NCI-H2029 (cell line): ENCODE measurements around the gene TMPRSS2.

Experiments used
- DNase-seq: peaks from one replicate; lab custom pipeline; 2025; lab: John Stamatoyannopoulos, UW

Gene TMPRSS2

DNA sequence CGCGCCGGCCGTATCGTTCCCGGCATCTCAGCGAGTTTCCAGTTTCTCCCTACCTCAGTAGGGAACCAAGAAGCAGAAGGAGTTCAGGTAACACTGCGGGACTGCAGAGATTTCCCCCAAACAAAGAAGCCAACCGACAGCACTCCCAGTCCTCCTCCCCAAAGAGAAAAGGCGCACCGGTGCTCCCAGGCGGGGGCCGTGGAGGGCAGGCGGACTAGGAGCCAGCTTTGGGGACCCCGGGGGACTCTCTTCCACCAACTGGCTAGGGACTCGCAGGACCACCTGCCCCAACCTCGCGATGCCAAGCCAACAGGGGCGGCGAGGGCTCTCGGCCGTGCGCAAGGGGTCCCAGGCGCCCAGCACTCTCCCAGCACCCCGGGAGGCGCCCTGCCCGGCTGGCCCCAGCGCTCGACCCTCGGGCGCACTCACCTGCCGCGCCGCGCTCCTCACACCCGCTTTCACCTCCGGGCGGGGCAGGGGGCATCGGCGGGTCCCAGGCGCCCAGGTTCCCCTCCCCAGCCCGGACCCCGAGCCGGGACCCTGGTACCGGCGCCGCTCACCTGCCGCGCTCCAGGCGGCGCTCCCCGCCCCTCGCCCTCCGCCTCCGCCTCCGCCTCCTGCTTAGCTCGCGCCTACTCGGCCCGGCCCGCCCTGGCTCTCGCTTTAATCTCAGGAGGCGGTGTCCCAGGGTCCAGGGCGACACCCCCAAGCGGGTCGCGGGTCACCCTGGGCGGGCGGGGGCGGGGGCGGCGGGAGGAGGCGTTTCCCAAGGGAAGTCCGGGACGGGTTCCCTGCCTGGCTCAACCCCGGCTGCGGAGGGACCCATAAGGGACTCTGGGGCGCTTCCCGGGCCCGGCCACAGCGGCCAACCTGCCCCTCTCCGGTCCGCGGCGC lies at the start of gene TMPRSS2:
Gene TMPRSS2, minus strand, starts transcription at position 638 of the 894 bp plus-strand sequence. CDS start 10,025 bp downstream, outside the sequence.
- DNase-seq, result no peak

DNA sequence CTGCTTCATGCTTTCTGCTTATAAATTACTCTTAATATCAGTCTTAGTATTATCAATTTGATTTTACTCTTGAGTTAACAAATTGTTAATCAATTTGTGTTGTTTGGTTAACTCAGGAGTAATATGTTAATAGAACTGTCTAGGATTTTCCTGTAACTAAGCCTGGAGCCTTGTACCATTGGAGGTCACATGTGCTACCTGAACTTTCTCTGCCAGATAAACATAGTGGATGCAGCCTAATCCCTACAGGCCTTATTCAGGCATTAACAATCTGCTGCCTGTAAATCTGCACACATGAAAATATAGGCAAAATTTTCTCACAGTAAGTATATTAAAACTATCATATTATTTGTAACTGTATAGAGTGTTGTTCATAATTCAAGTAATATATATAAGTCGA lies 47.1 kb upstream of the TMPRSS2 start:
- no peak for DNase-seq

DNA sequence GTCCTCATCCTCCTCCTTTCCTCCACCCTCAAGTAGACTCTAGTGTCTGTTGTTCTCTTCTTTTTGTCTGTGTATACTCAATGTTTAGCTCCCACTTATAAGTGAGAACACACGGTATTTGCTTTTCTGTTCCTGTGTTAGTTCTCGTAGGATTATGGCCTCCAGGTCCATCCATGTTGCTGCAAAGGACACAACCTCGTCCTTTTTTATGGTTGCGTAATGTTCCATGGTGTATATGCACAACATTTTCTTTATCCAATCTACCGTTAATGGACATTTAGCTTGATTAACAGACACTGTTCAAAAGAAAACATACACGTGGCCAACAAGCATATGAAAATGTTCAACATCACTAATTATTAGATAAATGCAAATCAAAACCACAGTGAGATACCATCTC lies 44.3 kb upstream of the TMPRSS2 start:
- DNase-seq, result no peak

DNA sequence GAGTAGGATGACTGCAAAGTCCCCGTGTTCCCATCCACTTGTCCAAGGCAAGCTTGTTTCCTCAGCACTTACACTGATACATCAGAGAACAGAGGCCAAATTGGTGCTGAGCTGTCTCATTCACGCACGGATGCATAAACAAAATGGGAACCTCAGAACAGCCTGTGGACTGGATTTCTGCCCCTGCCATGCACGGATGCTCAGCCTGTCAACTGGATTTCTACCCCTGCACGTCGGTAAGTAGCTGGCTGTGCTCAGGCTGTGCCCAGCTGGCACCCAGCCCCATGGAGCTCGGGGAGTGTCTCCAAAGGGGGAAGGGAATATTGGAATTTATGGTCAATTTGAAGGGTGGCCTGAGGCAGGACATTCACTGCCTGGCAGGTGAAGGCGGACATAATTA lies 40.8 kb upstream of the TMPRSS2 start:
- DNase-seq, result no peak

DNA sequence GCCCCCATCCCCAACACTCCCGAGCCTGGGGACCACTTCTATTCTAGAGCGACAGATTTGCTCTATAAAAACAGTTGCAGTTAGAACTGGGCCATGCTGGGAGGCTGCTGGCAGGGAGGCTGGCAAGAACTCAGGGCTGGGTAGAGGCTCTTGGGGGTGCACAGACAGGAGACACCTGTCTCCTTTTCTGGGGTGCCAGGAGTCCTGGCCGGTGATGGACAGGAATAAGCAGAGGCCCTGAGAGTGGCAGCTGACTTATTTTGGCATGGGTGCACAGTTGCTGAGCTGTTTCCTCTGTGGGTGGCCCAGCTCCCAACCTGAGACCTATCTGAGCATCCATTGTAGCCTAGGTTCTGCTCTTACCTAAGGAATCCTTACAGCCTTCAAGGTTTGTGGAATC lies 39.2 kb upstream of the TMPRSS2 start:
- DNase-seq, result no peak

DNA sequence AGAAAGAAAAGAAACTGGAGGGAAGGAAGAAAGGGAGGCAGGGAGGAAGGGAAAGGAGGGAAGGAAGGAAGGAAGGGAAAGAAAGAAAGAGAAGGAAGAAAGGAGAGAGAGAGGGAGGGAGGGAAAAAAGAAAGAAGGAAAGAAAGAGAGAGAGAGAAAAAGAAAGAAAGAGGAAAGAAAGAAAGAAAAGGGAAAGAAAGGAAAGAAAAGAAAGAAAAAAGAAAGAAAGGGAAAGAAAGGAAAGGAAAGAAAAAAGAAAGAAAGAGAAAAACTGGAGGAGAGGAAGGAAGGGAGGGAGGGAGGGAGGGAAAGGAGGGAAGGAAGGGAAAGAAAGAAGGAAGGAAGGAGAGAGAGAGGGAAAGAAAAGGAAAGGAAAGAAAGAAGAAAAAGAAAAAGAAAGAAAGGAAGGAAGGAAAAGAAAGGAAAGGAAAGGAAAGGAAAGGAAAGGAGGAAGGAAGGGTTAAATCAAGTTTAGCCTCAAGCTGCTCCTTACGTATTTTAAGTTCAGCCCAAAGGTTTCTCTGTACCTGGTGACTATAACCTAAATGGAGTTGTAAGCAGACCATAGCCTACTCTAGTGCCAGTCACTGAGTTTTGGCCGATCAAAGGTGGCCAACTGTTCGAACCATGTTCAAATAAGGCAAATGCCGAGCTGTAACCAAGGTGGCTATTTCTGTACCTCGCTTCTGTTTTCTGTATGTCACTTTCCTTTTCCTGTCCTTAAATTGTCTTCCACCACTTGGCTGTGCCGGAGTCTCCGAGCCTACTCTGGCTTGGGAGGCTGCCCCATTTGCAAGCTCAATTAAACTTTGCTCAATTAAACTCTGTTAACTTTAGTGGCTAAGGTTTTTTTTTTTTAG lies 37.8 kb upstream of the TMPRSS2 start:
- DNase-seq, result no peak

DNA sequence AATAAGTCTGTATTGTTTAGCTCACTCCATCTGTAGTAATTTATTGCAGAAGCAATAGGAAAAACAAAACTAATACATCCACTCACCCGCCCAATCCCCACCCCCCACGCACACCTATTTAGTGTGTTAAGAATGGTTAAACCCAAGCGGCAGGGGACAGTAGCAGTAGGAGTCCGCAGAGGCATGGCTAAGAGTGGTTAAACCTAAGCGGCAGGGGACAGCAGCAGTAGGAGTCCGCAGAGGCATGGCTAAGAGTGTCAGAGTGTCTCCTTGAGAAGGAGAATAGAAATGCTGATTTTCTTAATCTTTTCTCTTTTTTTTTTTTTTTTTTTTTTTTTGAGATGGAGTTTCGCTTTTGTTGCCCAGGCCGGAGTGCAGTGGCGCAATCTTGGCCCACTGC lies 34.8 kb upstream of the TMPRSS2 start:
- no peak for DNase-seq

DNA sequence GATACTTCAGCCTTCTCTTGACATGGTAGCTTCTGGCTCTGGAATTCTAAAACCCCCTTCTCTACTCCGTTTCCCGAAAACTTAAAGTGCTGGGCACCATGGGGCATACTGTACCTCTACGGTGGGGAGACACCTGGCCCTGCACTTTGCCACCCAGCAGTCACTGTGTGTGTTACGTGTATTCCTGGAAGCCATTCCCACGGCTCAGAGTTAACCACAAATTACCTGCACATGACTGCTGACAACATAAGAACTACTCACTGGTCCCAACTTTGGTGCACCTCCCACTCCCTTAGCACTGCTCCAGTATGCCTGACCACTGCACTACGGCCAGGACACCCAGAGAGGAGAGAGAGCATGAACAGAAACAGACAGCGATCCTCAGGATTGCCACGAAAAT lies 29.4 kb upstream of the TMPRSS2 start:
- no peak for DNase-seq

DNA sequence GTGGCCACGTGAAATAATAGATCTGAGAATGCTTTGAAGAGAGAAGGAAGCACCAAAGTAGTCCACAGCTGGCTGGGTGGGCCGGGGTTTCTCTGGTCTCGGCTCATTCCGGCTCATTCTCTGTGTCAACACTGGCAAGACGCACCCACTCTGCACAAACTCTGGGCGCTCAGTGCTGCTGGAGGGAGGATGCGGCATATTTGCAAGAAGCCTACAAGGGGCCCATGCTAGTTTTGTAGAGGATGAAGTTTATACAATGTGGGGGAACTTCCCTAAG lies 28.8 kb upstream of the TMPRSS2 start:
- no peak for DNase-seq

DNA sequence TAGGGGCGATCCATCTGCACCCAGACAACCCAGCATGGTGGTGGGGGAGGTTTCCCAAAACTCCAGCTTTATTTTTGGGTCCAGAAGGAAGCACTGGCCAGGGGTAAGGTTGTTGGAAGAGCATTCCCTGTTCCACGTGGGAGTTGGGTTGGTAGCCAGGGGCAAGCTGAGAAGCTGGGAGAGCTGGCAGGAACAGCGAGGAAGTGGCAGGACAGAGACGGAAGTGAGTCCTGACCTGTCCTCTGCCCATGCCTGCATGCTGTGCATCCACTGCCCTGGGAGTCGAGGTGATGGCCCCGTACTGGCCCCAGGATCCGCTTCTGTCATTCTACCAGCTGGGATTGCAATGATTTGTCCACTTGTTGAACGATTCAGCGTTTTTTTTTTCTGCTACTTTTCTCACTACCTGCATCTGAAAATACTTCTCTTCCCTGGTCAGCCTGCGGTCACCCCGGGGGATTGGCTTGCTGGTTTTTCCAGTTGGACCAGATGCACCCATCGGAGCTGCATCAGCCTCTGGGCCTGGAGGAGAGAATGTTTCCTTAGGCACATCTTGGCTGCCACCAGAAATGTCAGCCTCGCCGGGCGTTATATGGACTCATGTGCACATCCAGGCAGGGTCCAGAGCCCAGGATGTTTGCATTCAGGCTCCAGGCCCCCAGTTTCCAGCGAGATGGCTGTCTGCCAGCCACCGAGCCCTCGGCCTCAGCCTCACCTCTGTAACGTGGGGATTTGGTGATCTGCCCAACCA lies 28.3 kb upstream of the TMPRSS2 start:
- DNase-seq, result no peak

DNA sequence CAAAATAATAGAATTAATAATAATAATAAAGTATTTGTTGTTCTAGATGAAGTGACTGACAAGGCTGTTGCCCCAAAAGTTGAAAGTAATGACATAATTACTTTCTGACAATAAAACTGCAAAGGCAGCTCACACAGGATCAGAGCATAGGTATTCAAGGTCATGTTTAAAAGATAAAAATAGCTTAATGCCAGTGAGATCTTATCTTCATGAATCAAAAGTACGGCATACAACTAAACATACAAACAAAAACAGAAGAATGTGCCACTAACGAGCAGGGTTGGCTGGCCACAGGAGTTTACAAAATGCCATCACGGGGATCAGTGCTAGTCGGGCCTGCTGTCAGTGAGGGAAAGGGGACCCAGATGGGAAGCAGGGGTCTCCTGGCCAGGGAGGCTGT lies 22.4 kb upstream of the TMPRSS2 start:
- DNase-seq, result no peak

DNA sequence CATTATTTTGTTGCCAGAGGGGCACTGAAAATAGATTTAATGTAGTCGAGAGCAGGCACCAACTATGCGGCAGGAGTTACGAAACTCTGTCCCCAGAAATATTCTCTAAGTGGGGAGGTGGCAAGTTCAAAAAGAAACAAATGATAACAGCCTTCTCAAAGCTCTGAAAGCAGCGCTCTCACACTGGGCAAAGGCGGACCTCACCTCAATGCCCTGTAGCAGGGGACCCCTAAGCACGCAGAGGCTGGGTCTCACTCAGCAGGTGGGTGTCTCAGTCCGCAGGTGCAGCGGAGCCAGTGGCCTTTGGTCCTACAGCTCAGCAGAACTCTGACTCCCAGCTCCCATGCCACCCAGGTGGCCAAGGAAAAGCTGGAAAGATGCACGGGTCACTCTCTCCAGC lies 21.8 kb upstream of the TMPRSS2 start:
- no peak for DNase-seq

DNA sequence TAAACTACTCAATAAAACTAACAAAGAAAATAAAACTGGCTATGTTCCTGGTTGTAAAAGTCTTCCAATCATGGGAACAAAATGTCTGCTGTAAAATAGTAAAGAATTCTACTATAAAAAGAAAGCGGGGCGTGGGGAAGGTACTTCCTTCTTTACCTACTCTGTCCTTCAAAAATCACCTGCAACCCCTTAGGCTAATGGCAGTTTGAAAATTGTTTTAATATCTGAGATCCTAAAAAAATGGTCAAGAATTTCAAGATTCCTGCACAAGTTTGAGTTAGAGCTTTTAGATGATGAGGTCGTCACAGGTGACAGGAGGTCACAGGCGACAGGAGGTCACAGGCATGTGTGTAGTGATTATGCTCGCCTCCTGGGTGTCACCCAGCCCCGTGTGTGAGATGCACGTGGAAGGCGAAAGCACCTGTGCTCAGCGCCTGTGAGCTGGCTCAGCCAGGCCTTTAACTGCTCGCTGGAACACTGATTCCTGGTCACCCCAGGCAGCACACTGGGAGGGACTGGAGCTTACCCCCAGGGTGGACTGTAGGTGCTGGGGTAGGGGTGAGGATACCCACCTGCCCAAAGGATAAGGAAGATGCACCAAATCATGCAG lies 18.6 kb upstream of the TMPRSS2 start:
- no peak for DNase-seq

DNA sequence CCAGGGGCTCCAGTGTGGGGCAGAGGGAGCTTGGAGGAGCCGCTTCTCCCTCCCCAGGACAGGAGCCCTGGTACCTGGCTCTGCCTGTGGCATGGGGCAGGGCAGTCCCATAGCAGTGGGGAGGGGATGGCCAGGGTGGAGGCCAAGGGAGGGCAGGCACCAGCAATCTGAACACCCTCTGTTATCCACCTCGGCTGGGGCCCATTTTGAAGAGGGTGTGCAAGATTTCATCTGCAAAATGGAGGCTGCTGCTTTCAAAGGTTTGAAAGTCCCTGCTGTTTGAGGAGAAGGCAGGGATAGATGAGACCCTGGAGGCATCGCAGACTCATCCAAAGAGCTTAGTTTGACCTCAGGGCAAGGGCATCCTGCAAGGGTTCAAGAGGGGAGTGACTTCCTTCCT lies 15.2 kb upstream of the TMPRSS2 start:
- DNase-seq, result no peak

DNA sequence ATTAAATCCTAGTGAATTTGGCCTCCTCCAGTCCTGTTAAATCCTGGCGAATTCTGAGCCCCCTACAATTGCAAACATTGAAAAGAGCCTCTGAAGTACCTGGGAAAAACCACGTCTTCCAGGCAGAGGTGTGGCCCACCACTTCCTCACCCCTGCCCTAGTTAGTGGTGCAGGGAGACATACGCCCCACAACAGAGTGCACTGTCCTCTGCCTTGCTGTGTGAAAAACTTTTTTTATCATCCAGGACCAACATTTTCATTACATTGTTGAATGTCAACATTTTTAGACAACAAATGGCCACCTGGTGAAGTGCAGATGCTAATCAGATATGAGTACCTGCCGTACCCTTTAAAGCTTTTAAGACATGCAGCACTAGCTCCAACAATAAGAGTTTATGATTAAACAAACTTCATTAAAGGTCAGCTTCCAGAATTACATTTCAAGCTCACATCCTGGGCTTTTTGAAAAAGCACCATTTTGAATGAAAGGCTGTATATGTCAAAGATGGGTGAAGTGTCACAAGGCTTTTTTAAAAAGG lies 13.6 kb upstream of the TMPRSS2 start:
- no peak for DNase-seq

DNA sequence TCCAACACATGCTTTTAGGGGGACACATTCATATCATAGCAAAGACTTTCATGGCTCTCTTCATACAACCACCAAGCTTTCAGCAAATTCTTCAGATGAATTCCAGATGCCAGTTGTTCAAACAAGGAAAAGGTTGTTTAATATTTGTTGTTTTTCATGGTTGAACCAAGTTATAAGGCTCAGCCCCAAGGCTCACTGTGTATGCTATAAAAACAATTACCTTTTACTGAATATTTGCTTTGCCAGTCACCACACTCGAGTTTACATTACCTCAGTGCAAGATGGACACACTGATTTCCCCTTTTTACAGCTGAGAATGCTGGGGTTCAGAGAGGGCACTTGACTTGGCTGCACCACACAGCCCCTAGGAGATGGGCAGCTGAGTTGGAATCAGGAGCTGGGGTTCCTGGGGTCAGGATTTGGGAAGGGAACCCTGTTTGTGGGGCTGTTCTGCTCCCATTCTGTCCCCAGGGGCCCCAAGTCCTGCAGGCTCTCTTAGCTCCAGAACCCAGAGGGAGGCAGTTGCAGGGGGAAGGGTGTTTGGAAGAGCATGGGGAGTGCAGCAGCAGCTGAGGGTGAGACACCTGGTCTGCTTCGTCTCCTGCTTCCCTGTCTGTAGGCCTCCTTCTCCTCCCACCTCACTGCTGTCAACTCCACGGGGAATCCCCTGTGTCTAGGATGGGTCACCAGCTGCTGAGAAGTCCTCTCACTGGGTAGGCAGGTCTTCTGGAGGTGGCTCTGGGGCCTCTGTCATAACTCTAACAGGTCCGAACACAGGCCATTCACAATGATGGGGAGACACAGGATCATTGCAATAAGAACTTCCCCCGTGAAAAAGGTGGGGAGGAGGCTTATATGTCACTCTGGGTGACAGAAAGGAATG lies 12.8 kb upstream of the TMPRSS2 start:
- no peak for DNase-seq

DNA sequence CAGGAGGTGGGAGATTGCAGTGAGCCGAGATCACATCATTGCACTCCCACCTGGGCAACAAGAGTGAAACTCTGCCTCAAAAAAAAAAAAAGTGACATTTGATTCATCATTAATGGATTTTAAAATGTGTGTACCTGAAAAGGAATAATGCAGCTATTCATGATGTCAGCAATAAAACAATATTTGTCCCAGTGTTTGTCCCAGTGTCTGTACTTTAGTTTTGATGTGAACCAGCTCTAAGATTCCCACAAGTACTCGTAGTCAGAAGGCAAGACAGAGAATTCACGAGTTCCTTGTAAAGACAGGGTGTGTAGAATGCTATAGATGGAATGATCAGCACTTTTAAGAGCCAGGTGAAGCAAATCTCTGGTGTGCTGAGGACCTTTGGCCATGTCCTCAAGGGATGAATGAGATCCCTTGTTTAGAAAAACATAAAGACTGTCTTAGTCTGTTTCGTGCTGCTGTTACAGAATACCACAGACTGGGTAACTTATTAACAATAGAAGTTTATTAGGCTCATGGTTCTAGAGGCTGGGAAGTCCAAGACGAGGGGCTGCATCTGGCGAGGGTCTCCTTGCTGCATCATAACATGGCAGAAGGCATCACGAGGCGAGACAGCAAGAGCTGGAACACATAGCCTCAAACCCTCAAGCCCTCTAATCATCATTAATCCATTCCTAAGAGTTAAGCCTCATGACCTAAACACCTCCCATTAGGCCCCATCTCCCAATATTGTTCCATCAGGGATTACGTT lies 12.0 kb upstream of the TMPRSS2 start:
- DNase-seq, result no peak

DNA sequence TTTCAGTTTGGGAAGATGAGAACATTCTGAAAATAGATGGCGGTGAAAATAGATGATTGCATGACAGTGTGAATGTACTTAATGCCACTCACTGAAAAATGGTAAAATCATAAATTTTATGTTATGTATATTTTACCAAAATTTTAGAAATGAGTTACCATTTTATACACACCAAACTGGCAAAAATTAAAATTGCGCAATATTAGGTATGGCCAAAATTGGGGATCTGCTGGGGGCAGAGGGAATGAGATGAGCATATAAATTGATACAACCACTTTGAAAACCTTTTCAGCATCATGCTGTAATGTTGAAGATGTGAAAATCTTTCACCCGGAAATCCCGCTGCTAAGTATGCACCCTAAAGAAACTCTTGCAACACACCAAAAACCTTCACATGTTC lies 10.8 kb upstream of the TMPRSS2 start:
- DNase-seq, result no peak

DNA sequence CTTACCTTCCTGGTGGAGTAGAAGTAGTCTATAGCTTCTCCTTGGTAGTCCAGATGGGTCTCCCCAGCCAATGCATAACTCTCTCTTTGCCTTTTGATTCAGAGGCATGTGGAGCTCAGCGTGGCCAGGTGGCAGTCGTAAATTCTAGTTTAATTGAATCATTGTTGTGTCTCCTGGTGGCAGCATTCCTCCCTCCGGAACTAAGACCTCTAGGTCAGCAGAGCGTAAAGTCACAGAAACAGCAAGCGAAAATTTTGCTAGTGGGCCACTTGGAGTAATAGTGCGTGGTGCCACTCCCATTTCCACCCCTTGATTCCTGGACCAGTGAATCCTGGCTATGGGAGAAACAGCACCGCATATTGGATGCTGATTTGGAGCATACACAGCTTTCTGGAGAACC lies 3.9 kb upstream of the TMPRSS2 start:
- no peak for DNase-seq

DNA sequence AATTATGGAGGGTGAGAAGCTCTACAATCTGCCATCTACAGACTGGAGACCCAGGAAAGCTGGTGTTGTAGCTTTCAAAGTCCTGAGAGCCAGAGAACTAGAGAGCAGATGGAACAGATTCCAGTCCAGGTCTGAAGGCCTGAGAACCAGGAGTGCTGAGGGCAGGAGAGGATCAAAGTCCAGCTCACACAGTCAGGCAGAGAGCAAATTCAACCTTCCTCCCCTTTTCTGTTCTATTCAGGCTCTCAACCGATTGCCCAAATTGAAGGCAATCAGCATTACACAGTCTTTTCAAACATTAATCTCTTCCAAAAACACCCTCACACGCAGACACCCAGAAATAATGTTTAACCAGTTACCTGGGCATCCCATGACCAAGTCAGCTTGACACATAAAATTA lies 2.5 kb upstream of the TMPRSS2 start:
- no peak for DNase-seq
